ENCODE data around the gene URB2.

The URB2 gene

DNA sequence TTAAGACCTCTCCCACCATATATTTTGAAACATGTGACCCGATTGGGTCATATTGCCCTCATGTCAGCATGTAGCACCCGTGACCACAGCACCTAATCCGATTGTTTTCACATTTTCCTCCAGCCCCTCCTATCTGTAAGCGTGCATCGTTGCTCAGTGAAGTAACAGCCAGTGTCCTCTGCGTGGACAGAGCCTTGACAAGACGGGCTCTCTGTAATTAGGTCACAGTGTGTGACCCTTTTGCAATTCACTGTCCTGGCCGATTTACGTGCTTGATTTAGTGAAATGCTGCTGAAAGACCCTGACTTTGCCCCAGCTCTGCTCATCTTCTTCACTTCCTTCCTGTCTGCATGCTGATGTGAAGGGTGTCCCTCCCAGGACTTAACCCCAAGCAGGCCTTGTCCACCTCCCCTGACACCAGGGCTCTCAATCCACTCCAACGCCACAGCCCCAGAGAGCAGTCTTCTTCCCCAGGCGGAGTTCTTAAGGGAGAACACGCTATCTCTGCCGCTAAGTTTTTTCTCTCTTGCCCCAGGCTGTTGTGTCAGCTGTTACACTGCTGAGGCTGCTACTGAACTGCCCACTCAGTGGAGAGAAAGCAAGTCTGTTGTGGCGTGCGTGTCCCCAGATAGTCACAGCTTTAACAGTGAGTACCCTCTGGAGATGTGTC is 19.4 kb downstream of the URB2 start:
- DNase-seq: no peak

DNA sequence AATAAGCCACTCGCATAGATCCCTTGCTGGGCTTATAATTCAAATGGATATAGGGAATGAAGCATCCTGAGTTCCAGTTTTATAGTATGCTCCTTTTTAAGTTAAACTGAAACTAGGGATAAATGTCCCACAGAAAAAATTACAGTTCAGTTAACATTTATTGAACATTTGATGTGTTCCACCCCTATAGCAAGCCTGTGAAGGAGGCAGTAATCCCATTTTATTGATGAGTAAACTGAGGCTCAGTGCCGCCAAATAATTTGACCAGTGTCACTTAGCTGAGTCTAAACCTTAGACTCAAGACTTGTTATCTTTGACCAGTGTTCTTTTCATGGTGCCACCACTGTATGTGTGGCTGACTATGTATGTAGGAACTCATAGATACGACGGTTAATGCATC is 22.4 kb downstream of the URB2 start:
- DNase-seq: no peak

DNA sequence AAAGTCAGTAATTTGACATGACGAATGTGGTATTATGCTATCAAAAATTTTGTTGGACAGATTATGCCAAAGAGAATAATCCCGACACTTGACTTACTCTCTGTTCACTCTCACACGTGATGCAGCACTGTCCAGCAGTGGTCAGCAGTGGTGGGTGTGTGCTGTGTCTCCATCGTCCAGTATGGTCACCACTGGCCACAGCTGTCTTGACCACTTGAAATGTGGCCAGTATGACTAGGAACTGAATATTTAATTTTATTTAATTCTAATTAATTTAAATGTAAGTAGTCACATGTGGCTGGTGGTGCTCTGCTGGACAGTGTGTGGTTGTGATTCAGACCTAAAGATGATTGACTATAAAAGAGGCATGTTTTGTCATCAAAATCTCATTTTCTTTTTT is 24.0 kb downstream of the URB2 start:
- DNase-seq: no peak

DNA sequence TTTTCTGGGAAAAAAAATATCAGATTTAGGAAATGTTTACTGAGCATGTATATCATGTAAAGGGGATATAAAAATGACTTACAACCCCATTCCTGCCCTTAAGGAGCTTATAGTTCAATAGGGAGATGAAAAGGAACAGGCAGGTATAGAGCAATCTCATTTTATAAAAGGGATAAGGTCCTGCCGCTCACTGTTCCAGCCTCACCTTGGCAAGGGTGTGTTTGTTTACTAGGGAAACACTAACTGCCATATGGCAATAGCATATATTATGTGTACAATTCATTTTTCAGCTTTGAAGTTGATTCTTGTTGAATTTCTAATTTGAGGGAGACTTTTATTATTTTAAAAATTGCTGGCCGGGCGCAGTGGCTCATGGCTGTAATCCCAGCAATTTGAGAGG is 25.5 kb downstream of the URB2 start:
- DNase-seq: no peak

DNA sequence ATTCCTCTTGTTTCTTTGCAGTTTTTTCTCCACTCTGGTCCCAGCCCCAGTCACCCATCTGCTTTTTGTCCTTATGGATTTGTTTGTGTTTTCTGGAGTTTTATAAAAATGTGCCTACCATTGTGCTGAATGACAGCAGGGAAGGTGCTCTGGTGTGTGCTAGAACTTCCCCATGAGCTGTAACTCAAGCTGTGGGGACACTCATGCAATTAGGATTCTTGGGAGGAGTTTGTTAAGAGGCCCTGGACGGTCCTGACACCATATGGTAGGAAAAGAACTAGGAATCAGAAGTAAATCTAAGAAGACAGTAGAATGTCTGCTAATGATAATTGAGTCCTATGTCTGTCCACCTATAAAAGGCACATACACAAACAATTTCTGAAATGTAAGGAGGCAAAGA is 27.4 kb downstream of the URB2 start:
- no peak for DNase-seq

DNA sequence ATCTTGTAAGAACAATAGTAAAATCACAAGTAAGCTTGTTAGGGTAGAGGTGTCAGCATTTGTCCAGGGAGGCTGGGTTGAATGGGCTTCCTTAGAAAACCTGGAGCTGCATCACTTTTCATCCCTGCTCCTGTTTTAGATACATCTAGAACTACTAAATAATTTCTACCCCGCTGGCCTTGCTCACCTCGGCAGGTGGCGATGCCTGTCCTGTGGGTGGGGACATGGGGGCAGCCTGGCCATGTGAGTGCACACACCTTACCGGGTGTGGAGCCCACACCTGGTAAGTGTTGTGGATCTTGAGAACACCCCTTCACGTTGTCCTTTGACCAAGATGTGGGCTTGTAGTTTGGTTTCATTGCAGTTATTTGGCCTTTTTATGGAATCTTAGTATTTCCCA is 29.7 kb downstream of the URB2 start:
- DNase-seq: no peak

DNA sequence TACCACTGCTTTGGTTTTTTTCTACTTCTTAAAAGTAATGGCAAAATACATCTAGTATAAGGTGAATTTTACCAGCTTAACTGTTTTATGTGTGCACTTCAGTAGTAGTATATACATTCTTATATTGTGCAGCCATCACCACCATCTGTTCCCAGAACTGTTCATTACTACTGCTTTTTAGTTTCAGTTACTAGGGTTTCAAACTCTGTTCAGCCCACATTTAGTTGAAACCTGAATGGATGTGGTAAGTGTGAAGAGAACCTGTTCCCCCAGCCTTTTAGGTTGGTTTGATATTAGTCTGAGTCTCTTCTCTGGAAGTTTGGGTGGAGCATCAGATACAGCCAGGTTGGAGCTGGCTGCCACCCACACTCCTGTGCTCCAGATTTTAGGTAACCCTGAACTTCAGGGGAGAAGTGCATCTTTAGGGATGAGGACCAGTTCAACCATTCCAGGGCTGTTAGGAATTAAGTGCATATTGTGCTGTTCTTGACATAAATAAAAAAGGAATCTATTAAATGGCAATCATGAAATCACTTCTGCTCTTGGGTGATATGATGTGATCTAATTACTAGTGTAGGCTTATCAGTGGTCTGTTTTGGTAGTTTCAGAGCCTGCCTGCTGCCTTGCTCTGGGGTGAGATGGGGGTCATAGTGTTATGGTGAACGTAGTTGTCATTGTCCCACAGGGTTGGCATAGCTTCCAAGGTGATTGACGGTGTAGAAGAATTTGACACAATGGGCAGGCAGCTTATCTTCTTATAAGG is 32.1 kb downstream of the URB2 start:
- no peak for DNase-seq

DNA sequence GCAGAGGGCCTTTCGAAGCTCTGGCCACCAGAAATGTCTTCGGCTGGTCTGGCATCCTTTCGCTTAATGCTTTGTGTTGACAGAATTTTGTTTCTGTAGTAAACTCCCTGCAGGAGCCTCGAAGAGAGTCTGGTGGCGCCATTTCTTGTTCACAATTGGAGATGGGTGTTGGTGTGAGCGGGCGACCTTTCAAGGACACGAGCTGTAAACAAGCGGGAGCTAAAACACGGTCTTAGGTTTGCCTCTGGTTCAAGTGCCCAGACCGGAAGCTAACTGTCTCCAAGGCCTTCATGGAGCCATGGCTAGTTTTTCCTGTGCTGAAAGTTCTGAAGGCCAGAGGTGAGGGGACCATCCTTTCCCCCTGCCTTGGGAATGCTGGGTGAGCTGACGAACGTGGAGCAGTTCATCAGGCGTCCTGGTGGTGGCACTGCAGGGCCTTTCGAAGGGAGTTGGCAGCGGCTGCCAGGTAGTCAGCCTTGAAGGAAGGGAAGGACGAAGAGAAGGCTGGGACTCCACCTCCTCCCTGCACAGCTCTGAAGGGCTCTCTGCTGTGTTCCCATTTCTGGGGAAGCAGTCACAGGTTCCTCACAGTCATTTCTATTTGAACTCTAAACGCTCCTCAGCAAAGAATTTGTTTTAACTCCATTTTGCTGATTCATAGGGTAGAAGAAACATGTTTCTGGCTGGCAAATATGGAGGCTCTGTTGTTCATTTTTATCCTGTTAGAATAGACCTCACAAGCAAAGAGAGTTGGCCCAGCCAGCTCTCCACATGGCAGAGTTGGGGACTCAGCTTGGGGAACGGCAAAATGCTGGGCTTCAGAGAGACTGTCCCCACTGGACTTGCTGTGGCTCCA is 35.2 kb downstream of the URB2 start:
- DNase-seq: peak in 13 of 14 donors; percentile 14 to 75 (median 63)

DNA sequence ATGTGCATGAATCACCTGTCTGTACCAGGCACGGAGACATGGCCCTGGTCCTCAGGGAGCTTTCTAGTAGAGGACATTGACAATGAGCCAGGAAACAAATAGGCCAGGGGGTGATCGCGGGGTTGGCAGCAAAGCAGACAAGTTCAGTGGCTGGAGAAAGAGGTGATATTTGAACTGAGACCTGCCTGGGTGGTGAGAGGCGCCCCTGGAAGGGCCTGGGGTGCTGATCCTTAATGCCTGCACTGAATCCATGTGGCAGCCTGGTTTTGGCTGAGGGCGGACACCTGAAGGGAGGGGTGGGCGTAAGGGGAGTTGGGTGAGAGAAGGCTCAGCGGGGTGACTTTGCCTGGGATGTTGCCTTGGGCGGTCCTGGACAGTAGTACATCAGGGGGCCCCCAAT is 35.9 kb downstream of the URB2 start:
- no peak for DNase-seq

DNA sequence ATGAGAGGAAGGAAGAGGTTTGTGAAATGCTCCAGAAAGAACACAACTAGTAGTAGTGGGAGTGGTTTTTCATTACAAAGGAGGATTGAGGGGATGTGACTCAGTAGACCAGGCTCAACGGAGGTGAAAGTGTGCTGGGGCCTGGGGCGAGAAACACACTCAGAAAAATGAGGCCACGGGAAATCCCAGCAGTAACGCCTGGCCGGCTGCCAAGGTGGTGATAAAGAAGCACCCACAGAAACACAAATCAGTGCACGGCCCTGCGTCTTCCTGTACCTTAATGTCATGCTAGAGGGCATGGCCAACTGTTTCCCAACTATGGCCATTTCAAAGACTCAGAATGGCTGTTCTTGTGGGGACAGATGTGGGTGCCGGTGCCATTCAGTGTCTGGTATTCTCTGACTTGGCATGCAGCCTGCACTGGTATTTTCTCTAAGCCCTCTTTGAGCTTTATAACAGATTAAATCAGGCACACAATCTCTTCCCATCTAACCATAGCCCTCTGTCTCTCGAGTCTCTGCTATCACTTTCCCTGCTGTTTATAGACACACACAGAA is 38.2 kb downstream of the URB2 start:
- DNase-seq: peak in 1 of 14 donors; percentile 17

DNA sequence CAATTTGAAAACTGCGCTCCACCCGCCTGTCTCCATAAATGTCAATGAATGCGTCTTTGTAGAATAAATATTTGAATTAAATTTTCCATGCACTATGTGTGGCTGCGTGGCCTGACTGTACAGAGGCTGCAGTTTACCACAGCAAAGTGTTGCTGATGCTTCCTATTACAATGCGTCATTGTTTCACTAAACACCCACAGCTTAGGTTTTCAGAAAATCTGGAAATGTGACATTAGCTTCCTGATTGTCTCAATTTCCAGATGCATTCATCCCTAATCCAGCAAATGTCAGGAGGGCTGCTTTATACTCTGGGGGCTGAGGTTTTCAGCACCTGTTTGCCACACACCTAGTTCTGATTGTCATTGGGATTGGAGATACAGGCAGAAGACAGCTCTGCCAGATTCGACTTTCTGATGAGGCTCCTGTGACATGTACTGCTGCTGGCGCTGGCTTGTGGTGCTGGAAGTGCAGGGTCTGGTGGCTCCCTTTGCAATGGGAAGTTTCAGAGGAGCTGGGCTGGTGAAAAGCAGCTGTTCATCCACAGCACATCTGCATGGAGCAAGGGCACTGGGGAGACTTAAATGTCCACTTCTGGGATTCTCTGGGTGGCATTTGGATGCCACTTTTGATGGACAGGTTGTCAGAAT is 40.0 kb downstream of the URB2 start:
- DNase-seq: peak in 2 of 14 donors; percentile 9 to 38

DNA sequence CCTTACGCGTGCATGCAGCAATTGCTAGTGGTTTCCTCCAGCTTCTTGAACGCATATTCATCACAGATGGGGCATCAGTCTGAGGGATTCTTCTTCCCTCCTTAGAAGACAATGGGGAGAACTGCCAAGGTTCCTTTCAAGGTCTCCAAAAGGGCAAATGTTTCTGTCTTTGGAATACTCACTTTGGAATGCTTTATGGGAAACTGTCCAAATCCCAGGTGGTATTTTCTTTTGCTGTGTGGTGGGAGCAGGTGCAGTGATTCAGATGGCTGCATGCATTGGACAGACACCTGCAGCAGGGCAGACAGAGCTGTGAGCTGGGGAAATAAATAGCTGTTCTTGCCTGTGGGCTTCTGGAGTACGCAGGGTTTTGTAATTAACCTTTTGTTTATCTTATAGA is 40.5 kb downstream of the URB2 start:
- no peak for DNase-seq

DNA sequence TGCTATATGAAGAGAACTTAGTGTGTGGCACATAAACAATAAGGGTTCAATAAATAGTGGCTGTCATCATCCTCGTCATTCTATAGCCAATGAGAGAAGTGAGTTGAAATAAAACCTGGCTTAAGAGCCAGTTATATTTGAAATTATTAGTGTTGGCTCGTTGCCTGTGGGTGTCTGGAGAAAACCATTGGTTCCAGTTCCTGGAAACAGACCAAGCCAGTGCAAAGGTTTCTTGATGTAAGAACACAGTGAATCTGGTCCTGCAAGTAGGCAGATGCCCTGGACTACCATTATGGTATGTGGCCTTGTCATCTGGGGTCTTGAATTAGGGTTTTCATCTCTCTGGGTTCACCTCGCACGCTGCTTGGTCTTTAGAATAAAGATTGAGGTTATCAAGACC is 43.3 kb downstream of the URB2 start:
- no peak for DNase-seq

DNA sequence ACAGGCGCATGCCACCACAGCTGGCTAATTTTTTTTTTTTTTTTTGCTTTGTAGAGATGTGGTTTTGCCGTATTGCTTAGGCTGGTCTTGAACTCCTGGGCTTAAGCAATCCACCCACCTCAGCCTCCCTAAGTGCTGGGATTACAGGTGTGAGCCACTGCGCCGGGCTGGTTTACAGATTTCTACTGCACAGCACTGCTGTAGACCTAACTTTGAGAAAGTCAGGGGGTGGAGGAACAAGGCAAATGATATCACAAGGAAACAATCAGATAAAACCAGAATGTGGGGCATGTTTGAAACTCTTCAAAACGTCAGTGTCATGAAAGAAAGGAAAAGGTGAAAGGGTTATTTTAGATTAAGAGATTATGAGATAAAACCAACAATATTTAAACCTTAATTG is 45.3 kb downstream of the URB2 start:
- DNase-seq: no peak

DNA sequence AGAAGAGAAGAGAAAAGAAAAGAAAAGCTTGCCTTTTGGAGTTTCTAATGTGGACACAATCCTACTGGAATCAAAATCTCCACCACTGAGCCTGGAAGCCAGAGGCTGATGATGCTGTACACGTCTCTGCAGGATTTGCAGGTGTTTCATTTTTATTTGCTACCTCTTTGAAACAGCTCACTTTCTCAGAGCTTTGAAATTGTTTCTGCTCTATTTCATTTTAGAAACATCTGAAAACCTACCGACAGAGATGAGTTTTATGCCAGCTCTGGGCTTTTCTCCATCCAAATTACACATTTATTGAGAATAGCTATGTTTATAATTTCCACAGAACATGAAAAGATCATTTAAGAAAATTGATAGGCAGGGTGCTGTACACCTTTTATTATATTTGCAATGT is 46.2 kb downstream of the URB2 start:
- DNase-seq: no peak

DNA sequence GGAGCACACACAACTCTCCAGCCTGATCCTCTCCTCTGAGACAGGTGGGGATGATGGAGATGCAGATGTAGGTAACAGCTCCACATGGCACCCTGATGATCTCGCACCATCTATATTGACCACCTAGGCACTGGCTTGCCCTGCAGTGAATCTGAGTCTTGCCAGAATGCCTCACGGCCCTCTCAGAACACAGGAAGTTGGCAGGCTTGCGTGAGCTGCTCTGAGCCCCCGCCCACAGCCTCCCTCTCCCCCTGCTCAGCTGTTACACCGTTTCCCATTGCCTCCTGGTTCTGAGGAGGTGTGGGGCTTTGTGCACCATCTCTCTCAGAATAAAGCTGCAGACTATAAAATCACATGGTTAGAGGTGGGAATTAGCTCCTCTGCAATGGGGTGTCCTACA is 48.0 kb downstream of the URB2 start:
- no peak for DNase-seq

DNA sequence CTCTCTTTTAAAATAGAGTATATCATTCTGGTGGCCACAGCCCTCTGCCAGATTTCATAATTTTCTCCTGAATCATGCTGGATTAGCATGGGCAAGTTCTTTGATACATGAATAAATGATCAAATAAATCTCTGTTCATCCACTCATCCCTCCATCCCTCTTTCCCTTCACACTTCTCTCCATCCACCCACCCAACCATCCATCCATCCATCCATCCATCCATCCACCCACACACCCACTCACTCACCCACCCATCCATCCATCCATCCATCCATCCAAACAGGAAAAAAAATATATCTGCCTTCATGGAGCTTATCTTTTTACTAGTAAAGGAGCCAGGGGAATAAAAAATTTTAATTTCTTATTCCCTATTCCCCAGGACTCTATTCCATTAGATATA is 49.3 kb downstream of the URB2 start:
- DNase-seq: no peak

DNA sequence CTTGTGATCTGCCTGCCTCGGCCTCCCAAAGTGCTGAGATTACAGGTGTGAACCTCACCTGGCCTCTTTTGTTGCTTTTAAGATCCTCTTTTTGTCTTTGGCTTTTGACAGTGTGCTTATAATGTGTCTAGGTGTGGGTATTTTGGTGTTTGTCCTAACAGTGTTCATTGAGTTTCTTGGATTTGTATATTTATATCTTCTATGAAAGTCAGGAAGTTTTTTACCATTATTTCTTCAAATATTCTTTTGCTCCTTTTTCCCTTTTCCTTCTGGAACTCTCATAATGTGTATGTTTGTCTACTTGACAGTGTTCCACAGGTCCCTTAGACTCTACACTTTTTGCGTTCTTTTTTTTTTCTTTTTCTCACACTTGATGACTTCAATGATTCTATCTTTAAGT is 59.1 kb downstream of the URB2 start:
- no peak for DNase-seq

DNA sequence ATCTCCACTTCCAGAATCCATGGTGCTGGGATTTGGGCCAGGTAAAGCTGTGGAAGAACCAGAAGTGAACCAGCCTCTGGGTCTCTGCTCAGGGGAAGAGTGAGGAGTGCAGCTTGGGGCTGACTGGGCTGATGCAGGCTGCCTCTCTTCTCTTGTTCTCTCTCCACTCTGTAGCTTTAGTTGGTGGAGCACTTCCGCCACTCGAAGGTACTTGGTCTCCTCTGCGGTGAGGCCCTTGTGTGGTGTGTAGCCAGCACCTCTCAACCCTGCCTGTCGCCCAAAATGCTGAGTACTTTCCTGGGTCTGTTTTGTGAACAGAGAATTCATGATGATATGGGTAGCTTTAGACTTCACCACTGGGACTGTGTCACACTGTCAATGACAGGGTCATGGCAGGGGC is 63.2 kb downstream of the URB2 start:
- no peak for DNase-seq

DNA sequence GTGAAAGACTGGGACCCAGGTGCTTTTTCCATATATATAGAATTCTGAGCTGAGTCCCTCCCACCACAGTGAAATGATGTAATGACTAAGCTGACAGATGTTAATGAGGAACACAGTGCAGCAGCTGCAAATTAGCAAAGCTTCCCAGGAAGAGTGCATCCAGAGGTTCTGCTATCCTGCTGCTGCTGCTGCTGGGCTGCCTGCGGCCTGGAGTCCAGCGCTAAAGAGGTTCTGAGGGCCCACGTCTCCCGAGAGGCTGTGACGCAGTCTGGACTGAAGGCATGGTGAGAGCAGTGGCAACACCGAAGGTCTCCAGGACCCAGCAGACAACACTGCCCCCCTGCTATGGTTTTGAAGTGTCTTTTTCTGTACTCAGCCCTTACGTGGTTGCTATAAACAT is 63.9 kb downstream of the URB2 start:
- no peak for DNase-seq

DNA sequence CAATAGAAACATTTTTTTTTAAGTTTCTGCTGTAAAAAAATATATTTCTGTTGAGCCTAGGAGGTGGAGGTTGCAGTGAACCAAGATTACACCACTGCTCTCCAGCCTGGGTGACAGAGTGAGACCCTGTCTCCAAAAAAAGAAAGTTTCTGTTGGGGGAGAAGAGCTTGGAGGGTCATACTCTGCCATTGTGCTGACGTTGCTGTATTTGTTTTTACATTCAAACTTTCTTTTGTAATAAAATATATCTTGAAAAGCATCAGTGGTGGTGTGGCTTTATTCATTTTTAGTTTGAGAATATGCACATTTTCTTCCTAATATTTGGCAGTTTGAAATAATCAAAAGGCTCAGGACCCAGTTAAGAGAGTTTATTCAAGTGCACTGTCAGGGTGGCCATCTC is 64.6 kb downstream of the URB2 start:
- DNase-seq: no peak

DNA sequence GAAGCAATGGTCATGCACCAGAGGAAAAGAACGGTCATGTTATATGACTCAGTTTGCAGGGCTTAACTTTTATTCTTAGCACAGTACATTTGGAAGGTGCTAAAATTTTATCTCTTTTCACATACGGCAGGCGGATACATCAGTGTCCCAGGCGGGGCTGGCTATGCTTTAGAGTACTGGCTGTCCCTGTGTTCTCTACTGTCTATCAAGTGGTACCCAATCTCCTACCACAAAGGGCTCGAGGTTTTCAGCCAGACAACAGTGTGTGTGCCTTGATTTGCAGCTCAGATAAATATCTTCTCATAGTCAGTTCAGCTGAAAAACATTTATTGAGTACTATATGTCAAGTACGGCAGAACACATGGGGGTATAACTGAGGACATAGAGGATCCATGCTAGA is 65.3 kb downstream of the URB2 start:
- DNase-seq: no peak

Data from C1 segment of cervical spinal cord (tissue), 14 donors.